Anterior cingulate cortex (tissue), 58 donors: ENCODE results near the gene PPP1R13L.

Experiments
- DNase-seq, 58 donors: peaks; one replicate each; lab custom pipeline; 2025; lab: John Stamatoyannopoulos, UW

The PPP1R13L gene

DNA sequence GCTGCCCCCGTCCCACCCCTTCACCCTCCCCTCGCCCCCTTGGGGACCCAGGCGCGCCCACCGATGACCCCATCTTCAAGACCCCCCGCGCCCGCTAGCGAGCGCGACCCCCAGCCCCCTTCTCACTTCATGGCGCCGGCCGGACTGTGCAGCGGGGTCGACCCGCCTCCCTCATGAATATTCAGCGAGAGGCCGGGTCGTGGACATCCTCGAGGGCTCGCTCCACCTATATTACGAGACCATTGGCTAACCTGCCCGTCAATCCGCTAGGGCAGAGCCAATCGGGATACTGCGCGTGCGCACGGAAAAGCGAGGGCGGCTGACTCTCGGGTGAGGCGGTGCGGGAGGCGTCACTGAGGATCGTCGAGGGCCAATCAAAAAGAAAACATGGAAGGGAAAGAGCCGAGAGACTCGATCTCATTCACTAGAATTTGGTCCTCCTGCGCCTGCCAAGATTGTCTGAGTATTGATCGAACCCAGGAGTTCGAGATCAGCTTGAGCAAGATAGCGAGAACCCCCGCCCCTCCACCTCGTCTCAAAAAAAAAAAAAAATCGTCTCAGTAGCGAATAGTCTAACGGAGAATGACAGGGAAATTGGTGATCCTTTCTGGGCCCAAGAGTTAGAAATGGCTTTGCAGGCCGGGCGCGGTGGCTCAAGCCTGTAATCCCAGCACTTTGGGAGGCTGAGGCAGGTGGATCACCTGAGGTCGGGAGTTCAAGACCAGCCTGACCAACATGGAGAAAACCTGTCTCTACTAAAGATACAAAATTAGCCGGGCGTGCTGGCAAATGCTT is 34.3 kb downstream of the PPP1R13L start, which contains the start of gene ERCC2:
ERCC2 (minus strand) TSS at position 164 of the 795 bp plus-strand sequence; CDS start at position 131, 33 bp downstream.
- DNase-seq = peak; percentile 91 to 99 (median 98)

GRCh38 chr19:45368737-45369340 is 36.0 kb downstream of the PPP1R13L start:
- DNase-seq = no peak

DNA sequence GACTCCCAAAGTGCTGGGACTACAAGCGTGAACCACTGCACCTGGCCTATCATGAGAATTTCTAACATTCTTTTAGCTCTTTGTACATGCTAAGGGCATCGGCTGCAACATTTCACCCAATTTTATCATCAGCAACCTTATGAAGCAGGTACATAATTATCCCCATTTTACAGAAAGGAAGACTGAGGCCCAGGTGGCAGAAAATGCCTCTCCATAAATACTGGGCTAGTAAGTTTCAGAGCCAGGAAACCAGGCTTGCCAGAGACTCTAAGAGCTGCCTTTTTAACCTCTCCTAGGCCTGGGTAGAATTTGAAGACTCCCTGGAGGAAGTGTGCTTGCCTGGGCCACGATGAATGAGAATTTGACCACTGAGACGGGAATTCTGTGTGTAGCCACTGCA is 36.7 kb downstream of the PPP1R13L start:
- DNase-seq = no peak

DNA sequence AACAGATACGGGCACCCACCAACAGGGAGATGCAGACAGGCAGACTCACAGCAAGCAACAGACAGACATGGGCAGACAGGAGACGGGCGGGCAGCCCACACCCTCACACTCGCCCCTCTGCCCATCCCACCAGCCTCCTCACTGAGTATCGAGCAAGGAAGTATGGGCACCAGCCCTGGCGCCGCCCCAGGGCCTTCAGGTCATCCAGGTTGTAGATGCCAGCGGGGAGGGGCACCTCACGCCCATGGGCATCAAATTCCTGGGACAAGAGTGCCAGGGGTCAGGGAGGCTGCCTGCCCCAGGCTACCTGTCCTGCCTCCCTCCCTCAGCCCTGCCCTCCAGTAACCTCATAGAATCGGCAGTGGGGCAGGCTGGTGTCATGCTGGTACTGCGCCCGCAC is 40.2 kb downstream of the PPP1R13L start:
- no peak for DNase-seq

DNA sequence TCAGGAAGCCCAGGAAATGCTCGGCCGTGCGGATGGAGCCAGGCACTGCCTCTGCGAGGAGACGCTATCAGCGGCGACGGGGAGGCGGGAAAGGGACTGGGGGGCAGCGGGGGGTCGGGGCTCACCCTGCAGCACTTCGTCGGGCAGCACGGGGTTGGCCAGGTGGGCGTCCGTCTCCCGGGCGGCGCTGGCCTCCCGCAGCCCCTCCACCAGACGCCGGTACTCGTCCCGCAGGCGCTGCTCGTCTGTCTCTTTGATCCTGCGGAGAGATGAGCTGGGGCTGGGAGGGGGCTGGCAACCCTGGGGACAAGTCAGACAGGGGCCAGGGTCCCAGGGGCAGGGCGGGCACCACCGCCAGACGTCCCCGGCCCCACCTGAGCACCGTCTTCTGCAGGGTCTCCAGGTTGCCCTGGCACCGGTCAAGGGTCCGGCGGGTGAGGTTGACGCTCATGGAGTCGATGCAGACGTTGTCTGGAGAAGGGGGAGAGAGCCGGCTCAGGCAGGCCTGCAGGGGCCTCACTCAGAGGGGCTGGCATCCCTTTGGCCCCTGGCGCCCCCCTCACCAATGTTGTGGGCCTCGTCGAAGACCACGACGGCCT is 40.9 kb downstream of the PPP1R13L start:
- no peak for DNase-seq

DNA sequence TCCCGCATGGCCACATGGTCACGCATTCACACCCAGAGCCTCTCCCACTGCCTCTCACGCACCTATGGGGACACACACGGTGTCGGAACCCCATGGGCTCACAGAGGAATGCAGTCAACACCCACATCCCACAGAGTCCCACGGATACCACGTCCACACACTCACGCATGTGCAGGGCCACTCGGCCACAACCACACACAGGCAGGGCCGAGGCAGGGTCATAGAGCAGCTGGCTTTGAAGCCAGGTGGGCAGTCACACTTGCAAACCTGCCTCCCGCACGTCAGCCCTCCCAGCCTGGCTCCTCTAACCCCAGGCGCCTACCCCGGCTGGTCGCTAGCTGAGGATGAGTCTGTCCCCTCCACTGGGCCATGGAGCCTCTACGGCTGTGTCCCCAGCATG is 42.6 kb downstream of the PPP1R13L start:
- no peak for DNase-seq

DNA sequence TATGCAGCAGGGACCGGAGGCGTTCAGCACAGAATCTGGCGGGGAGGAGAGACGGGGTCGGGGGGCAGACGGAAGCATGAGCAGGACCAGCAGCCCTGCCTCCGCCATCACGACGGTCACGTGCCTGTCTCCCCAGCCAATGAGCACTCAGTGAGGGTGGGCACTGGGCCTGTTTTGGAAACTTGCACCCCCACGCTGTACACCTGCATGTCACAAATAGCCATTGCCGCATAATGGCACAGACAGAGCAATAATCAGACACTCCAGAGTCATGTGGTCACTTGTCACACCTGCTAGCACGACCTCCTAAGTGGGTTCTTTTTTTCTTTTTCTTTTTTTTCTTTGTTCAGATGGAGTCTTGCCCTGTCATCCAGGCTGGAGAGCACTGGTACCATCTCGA is 43.3 kb downstream of the PPP1R13L start:
- DNase-seq = no peak

- DNase-seq = no peak
Observed at GRCh38 chr19:45358213-45358792, 46.6 kb downstream of the PPP1R13L start.

DNA sequence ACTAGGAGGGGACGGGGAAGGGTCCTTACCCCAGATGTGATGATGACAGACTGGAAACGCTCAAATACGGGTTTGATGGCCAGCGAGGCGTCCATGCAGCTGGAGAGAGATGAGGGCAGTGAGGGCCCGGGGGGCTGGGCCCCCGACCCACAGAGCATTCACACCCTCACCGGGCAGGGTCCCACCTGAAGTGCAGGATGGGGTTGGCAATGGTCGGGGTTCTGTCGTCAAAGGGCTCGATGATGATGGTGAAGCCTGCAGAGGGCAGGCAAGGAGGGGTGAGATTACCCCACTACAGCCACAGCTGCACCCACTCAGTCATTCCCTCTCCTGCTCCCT is 47.5 kb downstream of the PPP1R13L start:
- no peak for DNase-seq

DNA sequence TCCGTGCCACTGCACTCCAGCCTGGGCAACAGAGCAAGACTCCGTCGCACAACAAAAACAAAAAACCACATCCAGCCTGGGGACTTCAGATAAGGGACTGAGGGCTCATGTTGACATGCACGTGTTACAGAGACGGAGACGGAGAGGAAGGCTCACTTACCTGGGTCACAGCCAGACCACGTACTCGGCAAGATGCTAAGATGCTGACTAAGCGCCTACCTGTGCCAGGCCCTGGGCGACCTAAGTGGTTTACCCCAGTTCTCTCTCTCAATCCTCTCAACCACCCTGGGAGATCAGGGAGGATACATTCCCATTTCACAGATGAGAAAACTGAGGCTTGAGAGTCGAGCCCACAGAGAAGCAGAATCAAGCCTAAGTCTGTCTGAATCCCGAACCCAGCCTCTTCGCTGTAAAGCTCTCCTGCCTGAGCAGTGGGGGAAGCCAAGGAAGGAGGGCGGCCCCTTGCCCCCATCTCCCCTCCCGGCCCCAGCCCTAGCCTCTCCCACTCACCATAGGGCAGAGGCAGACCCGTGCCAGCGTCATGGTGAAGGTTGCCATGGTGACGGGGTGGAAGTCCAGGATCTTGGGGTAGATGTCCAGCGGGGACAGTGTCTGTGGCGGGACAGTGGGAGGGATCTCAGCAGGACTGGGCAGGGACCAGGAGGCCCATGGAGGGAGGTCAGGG is 48.0 kb downstream of the PPP1R13L start:
- no peak for DNase-seq

DNA sequence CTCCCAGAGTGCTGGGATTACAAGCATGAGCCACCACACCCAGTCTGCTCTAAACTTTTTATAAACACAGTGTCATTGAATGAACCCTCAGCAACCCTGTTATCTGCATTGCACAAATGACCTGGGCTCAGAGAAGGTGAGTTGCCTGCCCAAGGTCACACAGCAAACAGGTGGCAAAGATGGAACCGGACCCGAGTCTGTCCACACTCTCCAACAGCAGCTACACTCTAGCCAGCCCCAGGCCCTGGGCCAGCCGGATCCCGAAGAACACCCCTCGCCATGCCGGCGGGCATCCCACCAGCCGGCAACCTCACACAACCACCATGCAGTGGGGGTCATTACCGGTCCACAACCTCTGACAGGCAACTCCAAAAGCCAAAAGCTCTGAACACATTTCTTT is 49.0 kb downstream of the PPP1R13L start:
- no peak for DNase-seq

DNA sequence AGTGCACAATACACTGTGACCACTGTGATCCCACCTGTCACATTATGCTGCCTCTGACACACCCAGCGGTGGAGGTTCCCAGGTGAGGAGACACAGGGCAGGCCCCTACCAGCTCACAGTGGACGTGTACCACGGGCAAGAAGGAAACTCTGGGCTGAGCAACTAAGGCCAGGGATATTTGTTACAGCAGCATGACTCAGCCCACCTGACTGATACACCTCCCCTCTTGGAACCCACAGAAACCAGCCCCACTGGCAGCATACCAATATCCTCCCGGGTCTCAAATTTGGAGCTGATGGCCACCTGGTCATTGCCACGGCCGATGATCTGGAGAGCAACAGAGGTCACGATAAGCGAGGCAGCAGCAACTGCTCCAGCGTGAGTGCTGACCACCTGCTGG is 49.5 kb downstream of the PPP1R13L start:
- DNase-seq = no peak

- no peak for DNase-seq
Observed at GRCh38 chr19:45354241-45354842, 50.5 kb downstream of the PPP1R13L start.

DNA sequence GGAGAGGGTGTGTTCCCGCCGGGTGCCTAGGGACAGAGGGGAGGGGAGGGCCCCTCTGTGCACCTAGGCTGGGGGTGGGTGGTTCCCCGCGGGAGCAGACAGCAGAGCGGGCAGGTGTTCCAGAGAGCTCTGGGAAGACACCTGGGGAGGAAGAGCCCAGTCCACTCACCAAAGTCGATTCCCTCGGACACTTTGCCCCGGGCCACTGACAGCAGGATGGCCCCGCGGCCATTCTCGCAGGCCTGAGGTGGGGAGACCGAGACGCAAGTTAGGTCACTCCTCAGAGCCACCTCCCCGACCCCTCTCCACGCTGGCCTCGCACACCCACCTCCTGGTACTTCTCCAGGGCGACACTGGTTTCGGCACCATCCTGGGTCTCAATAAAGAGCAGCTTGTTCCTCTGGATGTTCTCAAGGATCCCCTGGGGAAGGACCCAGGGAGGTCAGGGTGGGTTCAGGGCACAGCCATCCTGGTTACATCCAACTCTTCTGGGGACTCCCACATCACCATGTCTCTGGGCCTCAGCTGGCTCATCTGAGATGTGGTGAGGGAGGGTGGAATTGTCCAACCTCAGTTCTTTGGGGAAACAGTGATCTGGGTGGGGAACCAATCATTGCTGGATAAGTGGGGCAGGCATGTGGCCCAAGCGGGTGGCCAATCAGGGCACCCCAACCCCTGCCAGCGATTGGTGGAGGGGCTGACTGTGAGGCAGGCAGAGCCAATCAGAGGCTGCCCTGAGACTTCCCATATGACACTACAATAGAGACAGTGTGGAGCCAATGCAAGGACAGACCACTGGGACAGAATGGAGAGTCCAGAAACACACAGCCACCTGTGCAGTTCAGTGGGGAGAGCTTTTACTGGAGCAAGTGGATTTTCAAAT is 51.7 kb downstream of the PPP1R13L start:
- no peak for DNase-seq

DNA sequence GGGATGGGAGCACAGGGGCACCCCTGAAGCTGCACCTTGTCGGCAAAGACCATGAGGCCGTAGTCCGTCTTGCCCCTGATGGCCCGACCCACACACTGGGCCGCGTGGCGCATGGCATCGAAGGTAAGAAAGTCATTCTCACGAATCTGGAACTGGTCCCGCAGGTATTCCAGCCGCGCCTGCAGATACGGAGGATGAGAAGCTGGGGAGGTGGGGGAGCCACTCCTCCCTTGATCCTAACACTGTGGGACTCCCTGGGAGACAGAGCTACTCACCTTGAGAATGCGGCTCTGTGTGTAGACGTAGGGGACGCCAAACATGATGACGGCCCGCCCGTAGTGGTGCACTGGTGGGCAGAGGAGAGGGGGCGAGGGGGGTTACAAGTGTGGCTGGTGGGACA is 52.4 kb downstream of the PPP1R13L start:
- no peak for DNase-seq

DNA sequence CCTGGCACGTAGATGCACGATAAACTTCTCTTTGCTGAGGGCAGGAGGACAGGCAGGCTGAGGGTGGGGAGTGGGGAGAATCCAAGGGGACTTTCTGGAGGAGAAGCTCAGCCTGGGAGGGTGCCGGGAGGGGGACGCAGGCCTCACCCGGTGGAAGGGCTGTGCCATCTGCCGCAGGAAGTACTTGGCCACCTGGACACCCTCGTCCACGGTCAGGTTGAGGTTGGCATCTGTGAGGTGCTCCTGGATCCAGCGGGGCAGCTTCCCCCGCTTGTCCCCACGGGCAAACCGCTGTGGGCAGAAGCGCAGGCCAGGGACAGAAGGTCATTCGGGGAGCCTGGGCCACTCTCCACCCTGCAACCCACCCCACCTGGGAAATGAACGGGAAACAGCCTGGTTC is 52.8 kb downstream of the PPP1R13L start:
- no peak for DNase-seq

DNA sequence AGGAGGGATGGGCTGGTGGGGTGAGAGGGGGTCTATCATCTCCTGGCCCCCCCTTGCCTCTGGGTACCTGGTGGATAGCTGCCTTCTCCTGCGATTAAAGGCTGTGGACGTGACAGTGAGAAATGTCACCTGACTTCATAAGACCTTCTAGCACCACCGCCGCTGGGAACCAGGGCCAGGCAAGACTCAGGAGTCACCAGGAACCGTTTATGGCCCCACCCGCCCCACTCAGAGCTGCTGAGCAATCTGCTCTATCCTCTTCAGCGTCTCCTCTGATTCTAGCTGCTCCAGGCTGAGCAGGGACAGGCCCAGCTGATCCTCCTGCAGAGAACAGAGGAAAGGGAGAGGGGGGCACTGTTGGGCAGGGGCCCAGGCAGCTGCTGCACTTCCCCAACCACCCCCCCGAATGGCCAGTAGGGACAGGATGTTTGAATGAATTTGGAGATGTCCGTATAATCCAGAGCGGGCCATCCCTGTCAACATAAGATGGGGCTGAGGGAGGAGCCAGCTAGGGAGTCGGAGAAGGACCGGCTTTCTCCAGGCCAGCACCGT is 53.4 kb downstream of the PPP1R13L start:
- no peak for DNase-seq

GRCh38 chr19:45350477-45351058 is 54.3 kb downstream of the PPP1R13L start:
- DNase-seq = no peak

- no peak for DNase-seq
Observed at GRCh38 chr19:45349430-45349941, 55.4 kb downstream of the PPP1R13L start.
